Measurements from ENCODE around the gene LLPH. TPM values are rescaled to one million over a fixed set of nuclear protein-coding genes. Genes with fewer than 3 reads are reported as not detected.
"Not testable (repeated sequence)": the region's sequence is repeated elsewhere in the genome, so short reads cannot be mapped to it uniquely, and the experiment has no call there.

Gene LLPH
- total RNA-seq: 10 to 100 TPM in 4 of 7 donors, 1 to 10 TPM in 3; 6.5 to 21.7 (median 16.9) TPM
- 10 to 100 TPM; 13.9 to 21.1 (median 19.1) TPM for polyA plus RNA-seq
- long read RNA-seq, donor 1, full-length matches to known transcripts: 24 of 24 reads
- long read RNA-seq, donor 1, partial matches to known transcripts: 0 of 24 reads
- long read RNA-seq, donor 1, other reads (novel, unspliced or antisense): 0 of 24 reads
- long read RNA-seq, donor 2, full-length matches to known transcripts: 25 of 25 reads
- long read RNA-seq, donor 2, partial matches to known transcripts: 0 of 25 reads
- long read RNA-seq, donor 2, other reads (novel, unspliced or antisense): 0 of 25 reads

GRCh38 chr12:66130267-66131066 lies at the start of gene LLPH:
TSS of gene LLPH (minus strand) at chr12:66130750. CDS start at chr12:66129106, 1,644 bp downstream.
- intact Hi-C loops (cut with DNase I; ENCODE audit: low total_unique reads): no loop called here
- H3K27ac ChIP-seq: peak within 1 kb of the TSS; percentile 77 to 91 (median 88)

GRCh38 chr12:66176105-66176900 lies 45.8 kb upstream of the LLPH start:
- WGBS, 5 donors: 58 to 69% (median 64%) methylated on average over 1 of the region's 1 CpG
- Histone ChIP-seq H3K4me1 (peaks cover 0 to 31% (median 14%) of the 10 kb centered on the region in 6 donors), H3K27me3 (replicated peaks in 1 of 7) (no peaks in the 10 kb centered on the region), H3K27ac (peak overlapping the region in 7 of 8 donors; percentile 21 to 61 (median 47)), H3K9me3 (no peaks in the 10 kb centered on the region), H3K4me3 (no peak overlapping the region), H3K36me3 (no peaks in the 10 kb centered on the region)
- DNase-seq: no peak
- intact Hi-C loops (cut with DNase I; ENCODE audit: low total_unique reads): no loop called here
- TF ChIP-seq POLR2A (IDR thresholded peaks at IDR 0.05): no peak
- no peak for TF ChIP-seq POLR2AphosphoS5 (IDR thresholded peaks at IDR 0.05)

More at GRCh38 chr12:66130267-66131066, at the start of gene LLPH:
- DNase-seq: peak; percentile 98
- H3K4me3 ChIP-seq: peak within 1 kb of the TSS; percentile 73 to 91 (median 82)
- TF ChIP-seq CTCF (IDR thresholded peaks at IDR 0.05 in 8 of 11, conservative IDR thresholded peaks at IDR 0.05 in 3 of 11) (no peak), POLR2AphosphoS5 (IDR thresholded peaks at IDR 0.05) (peak; percentile 97 to 99 (median 98)), POLR2A (IDR thresholded peaks at IDR 0.05) (peak in 1 of 3 donors; percentile 39)
- H3K27me3 ChIP-seq (replicated peaks in 1 of 7): no peaks in the 10 kb centered on the region
- peaks cover 3 to 61% (median 48%) of the 10 kb centered on the region in 6 donors for H3K4me1 ChIP-seq
- no peaks in the 10 kb centered on the region for H3K9me3 ChIP-seq
- WGBS, 5 donors: 0 to 2% (median 1%) methylated on average over 28 to 49 of the region's 49 CpGs
- peaks cover 0 to 45% (median 27%) of the 10 kb centered on the region in 6 donors for H3K36me3 ChIP-seq

- H3K9me3 ChIP-seq; H3K27me3 ChIP-seq (replicated peaks in 1 of 7); intact Hi-C loops (cut with DNase I; ENCODE audit: low total_unique reads); H3K4me3 ChIP-seq; DNase-seq; H3K36me3 ChIP-seq: not testable (repeated sequence)
- peaks cover 0 to 42% (median 20%) of the 10 kb centered on the region in 6 donors for H3K4me1 ChIP-seq
- 93 to 97% (median 95%) methylated on average over 22 to 54 of the region's 54 CpGs for WGBS, 5 donors
- peak overlapping the region in 4 of 8 donors; percentile 45 to 100 (median 60) for H3K27ac ChIP-seq
Measured at GRCh38 chr12:66174391-66175325, 44.1 kb upstream of the LLPH start.

- H3K27me3 ChIP-seq (replicated peaks in 1 of 7): no peaks in the 10 kb centered on the region
- TF ChIP-seq POLR2AphosphoS5 (IDR thresholded peaks at IDR 0.05) (no peak), CTCF (IDR thresholded peaks at IDR 0.05 in 8 of 11, conservative IDR thresholded peaks at IDR 0.05 in 3 of 11) (no peak), POLR2A (IDR thresholded peaks at IDR 0.05) (no peak)
- peaks cover 22 to 59% (median 32%) of the 10 kb centered on the region in 6 donors for H3K4me1 ChIP-seq
- peaks cover 0 to under 1% (median 0%) of the 10 kb centered on the region in 8 donors for H3K9me3 ChIP-seq
- intact Hi-C loops (cut with DNase I; ENCODE audit: low total_unique reads): no loop called here
- H3K4me3 ChIP-seq: peak overlapping the region; percentile 53 to 88 (median 74)
- peaks cover 0 to 23% (median 0%) of the 10 kb centered on the region in 6 donors for H3K36me3 ChIP-seq
- DNase-seq: no peak
- H3K27ac ChIP-seq: peak overlapping the region; percentile 95 to 100 (median 100)
- 80 to 89% (median 86%) methylated on average over 3 of the region's 3 CpGs for WGBS, 5 donors
Measured at GRCh38 chr12:66170606-66171005, 40.1 kb upstream of the LLPH start.
